HepG2 (cell line): Measurements from ENCODE around the gene ANKRD13D. TPM values are rescaled to one million over a fixed set of nuclear protein-coding genes. Genes with fewer than 3 reads are reported as not detected.

Experiments used
- CHD4 ChIP-seq: fragments of 200-600 bp; sonication (generic); IDR thresholded peaks from 2 replicates; pipeline ENCODE4 v1.7.0; 2017; ENCODE audit warnings: mild to moderate bottlenecking, low read length, borderline replicate concordance
- CREM ChIP-seq, 2 experiments: sonication (generic) in 1 of 2; formaldehyde crosslinking in 1 of 2; IDR thresholded peaks; 2 replicates each; pipeline versions ENCODE4 v1.4.0 to v1.6.1; 2016 to 2020; ENCODE audit warnings: antibody characterized with exemption in 1 of 2, mild to moderate bottlenecking in 1 of 2, missing genetic modification reagents in 1 of 2
- PRPF4 ChIP-seq: fragments of 200-400 bp; formaldehyde crosslinking; IDR thresholded peaks from 2 replicates; pipeline ENCODE4 v1.6.1; 2016; ENCODE audit warnings: low read length, low read depth; ENCODE audit not compliant: poor library complexity, severe bottlenecking
- RXRB ChIP-seq: IDR thresholded peaks from 2 replicates; pipeline ENCODE4 v1.6.1; 2016; ENCODE audit warnings: borderline replicate concordance, missing genetic modification reagents, missing compliant biosample characterization
- SALL1 ChIP-seq: sonication (generic); formaldehyde crosslinking; IDR thresholded peaks from 2 replicates; pipeline ENCODE4 v1.8.0; 2022; ENCODE audit warnings: mild to moderate bottlenecking, missing genetic modification reagents
- SP2 ChIP-seq: sonication (generic); formaldehyde crosslinking; IDR thresholded peaks from 2 replicates; pipeline ENCODE4 v1.5.1; 2020; ENCODE audit warnings: mild to moderate bottlenecking, missing genetic modification reagents
- THYN1 ChIP-seq: sonication (generic); formaldehyde crosslinking; IDR thresholded peaks from 2 replicates; pipeline ENCODE4 v1.8.1; 2023; ENCODE audit warnings: low read depth, mild to moderate bottlenecking, moderate library complexity, missing genetic modification reagents, borderline replicate concordance
- ZNF136 ChIP-seq: sonication (generic); formaldehyde crosslinking; IDR thresholded peaks from 2 replicates; pipeline ENCODE4 v1.8.1; 2022; ENCODE audit warnings: low read depth, mild to moderate bottlenecking, moderate library complexity, missing genetic modification reagents
- ZNF329 ChIP-seq: sonication (generic); formaldehyde crosslinking; IDR thresholded peaks from 2 replicates; pipeline ENCODE4 v1.9.0; 2021; ENCODE audit warnings: low read depth, mild to moderate bottlenecking, missing genetic modification reagents
- ZNF547 ChIP-seq: sonication (generic); formaldehyde crosslinking; IDR thresholded peaks from 2 replicates; pipeline ENCODE4 v1.5.1; 2020; ENCODE audit warnings: mild to moderate bottlenecking, missing genetic modification reagents
- ZNF550 ChIP-seq: sonication (generic); formaldehyde crosslinking; IDR thresholded peaks from 2 replicates; pipeline ENCODE4 v1.4.0; 2020; ENCODE audit warnings: mild to moderate bottlenecking, missing genetic modification reagents, borderline replicate concordance
- ZNF660 ChIP-seq: sonication (generic); formaldehyde crosslinking; IDR thresholded peaks from 2 replicates; pipeline ENCODE4 v1.5.1; 2020; ENCODE audit warnings: mild to moderate bottlenecking, low read depth, missing genetic modification reagents, borderline replicate concordance
- ZNF674 ChIP-seq: sonication (generic); formaldehyde crosslinking; IDR thresholded peaks from 2 replicates; pipeline ENCODE4 v1.5.0; 2020; ENCODE audit warnings: low read depth, mild to moderate bottlenecking, missing genetic modification reagents
- ZNF724P ChIP-seq: sonication (generic); formaldehyde crosslinking; IDR thresholded peaks from 2 replicates; pipeline ENCODE4 v1.8.0; 2022; ENCODE audit warnings: missing genetic modification reagents, borderline replicate concordance
- polyA plus RNA-seq, 8 experiments: library from polyadenylated mRNA; depleted of rRNA in 3 of 8; stranded (reverse) in 7 of 8; unstranded in 1 of 8; fragments of >200 nt; fragmentation: Illumina TruSeq in 4 of 8; extraction: Trizol in 4 of 8; gene quantifications; 2 replicates each; pipeline versions ENCODE4 v1.2.1 to v1.2.3, GENCODE V29; 2011 to 2016; ENCODE audit warnings: low read depth in 4 of 8, missing spikeins in 1 of 8, mixed read lengths in 1 of 8; ENCODE audit not compliant: insufficient read depth in 1 of 8
- total RNA-seq, 5 experiments: library from RNA; depleted of rRNA; stranded (reverse); fragments of >200 nt; fragmentation: Illumina TruSeq; extraction: Trizol; gene quantifications; 2 replicates each; pipeline ENCODE4 v1.2.3, GENCODE V29; 2016; ENCODE audit warnings: low read depth in 1 of 5
- TF ChIP-seq, protein P1 (sequence below): sonication (generic); formaldehyde crosslinking; IDR thresholded peaks from 2 replicates; pipeline ENCODE4 v1.4.0; 2020; ENCODE audit warnings: missing genetic modification reagents, borderline replicate concordance
- TF ChIP-seq, protein P2 (sequence below): sonication (generic); formaldehyde crosslinking; IDR thresholded peaks from 2 replicates; pipeline ENCODE4 v1.8.1; 2023; ENCODE audit warnings: missing genetic modification reagents, mild to moderate bottlenecking, borderline replicate concordance
- TF ChIP-seq, protein P3 (sequence below): sonication (generic); formaldehyde crosslinking; IDR thresholded peaks from 2 replicates; pipeline ENCODE4 v1.5.1; 2020; ENCODE audit warnings: missing genetic modification reagents, mild to moderate bottlenecking, borderline replicate concordance
- TF ChIP-seq, protein P4 (sequence below): sonication (generic); formaldehyde crosslinking; IDR thresholded peaks from 2 replicates; pipeline ENCODE4 v1.5.0; 2020; ENCODE audit warnings: mild to moderate bottlenecking, missing genetic modification reagents
- TF ChIP-seq, protein P5 (sequence below): sonication (generic); formaldehyde crosslinking; IDR thresholded peaks from 2 replicates; pipeline ENCODE4 v1.5.0; 2020; ENCODE audit warnings: missing genetic modification reagents

ANKRD13D gene
- total and polyA plus RNA-seq, 2 of the 13 experiments (the other 11 are each of a cell fraction or from before 2014, with no cell fraction given), result 18.6 to 27.3 TPM

DNA sequence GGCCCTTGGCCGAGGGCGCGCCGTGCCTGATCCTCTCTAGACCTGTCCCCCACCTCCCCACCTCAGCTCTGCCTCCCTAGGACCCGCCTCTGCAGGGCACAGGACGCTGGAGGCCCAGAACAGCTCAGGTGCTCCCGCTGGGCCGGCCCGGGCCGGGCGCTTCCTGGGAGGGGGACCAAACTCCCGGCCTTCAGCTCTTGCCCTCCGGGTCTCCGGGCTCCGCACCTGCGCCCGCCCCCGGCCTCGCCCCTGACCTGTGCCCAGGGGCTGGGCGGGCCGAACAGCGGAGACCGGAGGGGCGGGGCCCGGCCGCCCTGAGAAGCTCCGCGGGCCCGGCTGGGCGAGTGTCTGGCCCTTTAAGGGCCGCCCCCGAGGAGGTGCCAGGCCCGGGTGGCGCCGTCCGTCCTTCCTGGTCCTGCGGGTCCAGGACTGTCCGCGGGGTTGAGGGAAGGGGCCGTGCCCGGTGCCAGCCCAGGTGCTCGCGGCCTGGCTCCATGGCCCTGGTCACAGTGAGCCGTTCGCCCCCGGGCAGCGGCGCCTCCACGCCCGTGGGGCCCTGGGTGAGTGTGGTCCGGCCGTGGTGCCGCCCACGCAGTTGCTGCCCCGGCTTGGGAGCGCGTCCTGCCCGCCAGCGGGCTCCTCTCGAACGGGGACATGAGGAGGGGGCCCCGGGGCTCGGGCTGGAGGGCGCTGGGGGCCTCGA, 14.2 kb downstream of the ANKRD13D start, which contains the start of gene SSH3 (continued):
- 0 out of 2 replicates have a peak, but pooled peaks have one; percentile 28 for TF ChIP-seq ZNF724P (CRISPR knock-in tag)
- TF ChIP-seq ZNF674, result no peak
- no peak for TF ChIP-seq PRPF4
- no peak for TF ChIP-seq ZNF136 (CRISPR knock-in tag)
- TF ChIP-seq, protein P1, sequence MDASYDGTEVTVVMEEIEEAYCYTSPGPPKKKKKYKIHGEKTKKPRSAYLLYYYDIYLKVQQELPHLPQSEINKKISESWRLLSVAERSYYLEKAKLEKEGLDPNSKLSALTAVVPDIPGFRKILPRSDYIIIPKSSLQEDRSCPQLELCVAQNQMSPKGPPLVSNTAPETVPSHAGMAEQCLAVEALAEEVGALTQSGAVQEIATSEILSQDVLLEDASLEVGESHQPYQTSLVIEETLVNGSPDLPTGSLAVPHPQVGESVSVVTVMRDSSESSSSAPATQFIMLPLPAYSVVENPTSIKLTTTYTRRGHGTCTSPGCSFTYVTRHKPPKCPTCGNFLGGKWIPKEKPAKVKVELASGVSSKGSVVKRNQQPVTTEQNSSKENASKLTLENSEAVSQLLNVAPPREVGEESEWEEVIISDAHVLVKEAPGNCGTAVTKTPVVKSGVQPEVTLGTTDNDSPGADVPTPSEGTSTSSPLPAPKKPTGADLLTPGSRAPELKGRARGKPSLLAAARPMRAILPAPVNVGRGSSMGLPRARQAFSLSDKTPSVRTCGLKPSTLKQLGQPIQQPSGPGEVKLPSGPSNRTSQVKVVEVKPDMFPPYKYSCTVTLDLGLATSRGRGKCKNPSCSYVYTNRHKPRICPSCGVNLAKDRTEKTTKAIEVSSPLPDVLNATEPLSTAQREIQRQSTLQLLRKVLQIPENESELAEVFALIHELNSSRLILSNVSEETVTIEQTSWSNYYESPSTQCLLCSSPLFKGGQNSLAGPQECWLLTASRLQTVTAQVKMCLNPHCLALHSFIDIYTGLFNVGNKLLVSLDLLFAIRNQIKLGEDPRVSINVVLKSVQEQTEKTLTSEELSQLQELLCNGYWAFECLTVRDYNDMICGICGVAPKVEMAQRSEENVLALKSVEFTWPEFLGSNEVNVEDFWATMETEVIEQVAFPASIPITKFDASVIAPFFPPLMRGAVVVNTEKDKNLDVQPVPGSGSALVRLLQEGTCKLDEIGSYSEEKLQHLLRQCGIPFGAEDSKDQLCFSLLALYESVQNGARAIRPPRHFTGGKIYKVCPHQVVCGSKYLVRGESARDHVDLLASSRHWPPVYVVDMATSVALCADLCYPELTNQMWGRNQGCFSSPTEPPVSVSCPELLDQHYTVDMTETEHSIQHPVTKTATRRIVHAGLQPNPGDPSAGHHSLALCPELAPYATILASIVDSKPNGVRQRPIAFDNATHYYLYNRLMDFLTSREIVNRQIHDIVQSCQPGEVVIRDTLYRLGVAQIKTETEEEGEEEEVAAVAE (CRISPR knock-in tag), result no peak
- no peak for TF ChIP-seq THYN1 (CRISPR knock-in tag)
- TF ChIP-seq, protein P2, sequence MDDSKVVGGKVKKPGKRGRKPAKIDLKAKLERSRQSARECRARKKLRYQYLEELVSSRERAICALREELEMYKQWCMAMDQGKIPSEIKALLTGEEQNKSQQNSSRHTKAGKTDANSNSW (CRISPR knock-in tag), result no peak
- TF ChIP-seq, protein P3, sequence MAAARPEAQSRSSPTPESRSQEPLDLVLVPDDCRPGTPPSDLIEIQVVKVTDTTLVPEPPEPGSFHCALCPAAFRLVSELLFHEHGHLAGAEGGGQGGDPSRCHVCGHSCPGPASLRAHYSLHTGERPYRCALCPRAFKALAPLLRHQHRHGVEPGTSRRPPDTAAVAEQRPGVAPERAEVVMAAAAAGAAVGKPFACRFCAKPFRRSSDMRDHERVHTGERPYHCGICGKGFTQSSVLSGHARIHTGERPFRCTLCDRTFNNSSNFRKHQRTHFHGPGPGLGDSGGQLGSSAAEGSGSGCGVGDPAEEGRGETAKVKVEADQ, result 0 out of 2 replicates have a peak, but pooled peaks have one; percentile 12
- TF ChIP-seq, protein P4, sequence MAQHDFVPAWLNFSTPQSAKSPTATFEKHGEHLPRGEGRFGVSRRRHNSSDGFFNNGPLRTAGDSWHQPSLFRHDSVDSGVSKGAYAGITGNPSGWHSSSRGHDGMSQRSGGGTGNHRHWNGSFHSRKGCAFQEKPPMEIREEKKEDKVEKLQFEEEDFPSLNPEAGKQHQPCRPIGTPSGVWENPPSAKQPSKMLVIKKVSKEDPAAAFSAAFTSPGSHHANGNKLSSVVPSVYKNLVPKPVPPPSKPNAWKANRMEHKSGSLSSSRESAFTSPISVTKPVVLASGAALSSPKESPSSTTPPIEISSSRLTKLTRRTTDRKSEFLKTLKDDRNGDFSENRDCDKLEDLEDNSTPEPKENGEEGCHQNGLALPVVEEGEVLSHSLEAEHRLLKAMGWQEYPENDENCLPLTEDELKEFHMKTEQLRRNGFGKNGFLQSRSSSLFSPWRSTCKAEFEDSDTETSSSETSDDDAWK (CRISPR knock-in tag), result no peak
- TF ChIP-seq CHD4, result no peak
- no peak for TF ChIP-seq ZNF329 (CRISPR knock-in tag)
- TF ChIP-seq ZNF550, result no peak
- no peak; the same call in 1 of the 2 replicates for TF ChIP-seq ZNF547
- no peak for TF ChIP-seq SP2 (CRISPR knock-in tag)
- TF ChIP-seq CREM (IDR thresholded peaks at IDR 0.05), result no peak
- no peak for TF ChIP-seq CREM (CRISPR knock-in tag; IDR thresholded peaks at IDR 0.05)
- 0 out of 2 replicates have a peak, but pooled peaks have one; percentile 10 for TF ChIP-seq RXRB (CRISPR knock-in tag)
- TF ChIP-seq, protein P5, sequence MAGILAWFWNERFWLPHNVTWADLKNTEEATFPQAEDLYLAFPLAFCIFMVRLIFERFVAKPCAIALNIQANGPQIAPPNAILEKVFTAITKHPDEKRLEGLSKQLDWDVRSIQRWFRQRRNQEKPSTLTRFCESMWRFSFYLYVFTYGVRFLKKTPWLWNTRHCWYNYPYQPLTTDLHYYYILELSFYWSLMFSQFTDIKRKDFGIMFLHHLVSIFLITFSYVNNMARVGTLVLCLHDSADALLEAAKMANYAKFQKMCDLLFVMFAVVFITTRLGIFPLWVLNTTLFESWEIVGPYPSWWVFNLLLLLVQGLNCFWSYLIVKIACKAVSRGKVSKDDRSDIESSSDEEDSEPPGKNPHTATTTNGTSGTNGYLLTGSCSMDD (CRISPR knock-in tag), result no peak
- TF ChIP-seq ZNF660, result no peak
- 0 out of 2 replicates have a peak, but pooled peaks have one; percentile 25 for TF ChIP-seq SALL1 (CRISPR knock-in tag)
